Cardiac fibroblast (primary cell): ENCODE data around the gene COMMD6.
A peak's percentile ranks its signal among the peaks of the same experiment; 100 is the strongest.

Experiments
- DNase-seq, 2 donors: peaks; one replicate each; pipeline versions ENCODE4 v3.0.0 to v3.0.0-alpha.2; 2010; ENCODE audit warnings: low read depth in 2 of 2
- H3K4me3 ChIP-seq, 2 donors: replicated peaks in 1 of 2; 1 replicate in 1 of 2; 2 replicates in 1 of 2; pipeline ENCODE4 v1.5.1; 2011; ENCODE audit warnings: low read depth in 2 of 2, low read length in 2 of 2, mild to moderate bottlenecking in 2 of 2, moderate library complexity in 1 of 2
- CTCF ChIP-seq: IDR thresholded peaks from one replicate; pipeline ENCODE4 v1.5.1; 2011; ENCODE audit warnings: low read depth, mild to moderate bottlenecking, low read length, inconsistent platforms

The COMMD6 gene

GRCh38 chr13:75530549-75530961 is 7.1 kb downstream of the COMMD6 start:
- TF ChIP-seq CTCF, result no peak
- no peak for DNase-seq
- H3K4me3 ChIP-seq, result no peak overlapping the region

GRCh38 chr13:75521956-75522355 is 15.7 kb downstream of the COMMD6 start:
- H3K4me3 ChIP-seq, result no peak overlapping the region
- TF ChIP-seq CTCF, result no peak
- DNase-seq, result no peak

GRCh38 chr13:75518439-75519088 is 19.1 kb downstream of the COMMD6 start:
- no peak for TF ChIP-seq CTCF
- DNase-seq, result no peak
- H3K4me3 ChIP-seq, result no peak overlapping the region

DNA sequence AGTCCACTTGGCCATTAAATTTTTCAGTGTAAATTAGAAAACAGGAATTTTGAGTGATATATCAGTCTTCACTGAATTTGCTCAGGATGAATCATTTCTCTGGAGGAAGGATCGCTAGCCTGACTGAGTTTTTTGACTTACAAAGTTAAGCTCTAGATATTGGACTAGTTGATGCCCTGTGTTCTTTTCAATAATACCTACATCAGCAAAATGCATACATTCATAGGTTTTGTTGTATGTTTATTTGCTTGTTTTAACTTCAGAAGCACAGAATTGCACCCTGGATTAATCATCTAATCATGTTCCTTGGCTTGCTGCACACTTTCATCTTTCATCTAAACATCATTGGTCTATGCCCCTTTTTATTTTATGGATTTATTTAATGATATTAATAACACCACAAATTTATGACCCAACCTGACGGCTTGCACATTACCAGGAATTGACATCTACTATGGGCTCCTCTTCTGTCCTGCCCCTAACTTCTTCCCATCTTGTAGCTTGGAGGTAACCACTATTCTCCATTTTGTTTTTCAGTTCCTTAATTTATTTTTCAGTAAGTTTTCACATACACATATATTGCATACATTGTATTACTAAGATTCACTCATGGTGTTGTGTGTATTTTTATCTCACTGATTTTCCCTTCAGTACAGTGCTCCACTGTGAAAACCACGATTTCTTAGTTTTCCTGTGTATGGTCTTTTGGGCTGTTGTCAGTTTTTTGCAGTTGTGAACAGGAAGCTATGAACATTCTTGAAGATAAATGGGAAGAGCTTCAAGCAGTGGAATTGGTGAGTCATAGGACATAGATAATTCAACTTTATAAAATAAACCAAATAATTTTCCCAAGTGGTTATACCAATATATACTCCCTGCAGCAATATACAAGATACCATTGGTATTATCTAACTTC is 23.3 kb downstream of the COMMD6 start:
- no peak for TF ChIP-seq CTCF
- peak; percentile 36 to 54 for DNase-seq
- no peak overlapping the region for H3K4me3 ChIP-seq

GRCh38 chr13:75513271-75513670 is 24.4 kb downstream of the COMMD6 start:
- no peak for TF ChIP-seq CTCF
- H3K4me3 ChIP-seq, result no peak overlapping the region
- DNase-seq, result no peak

GRCh38 chr13:75512253-75512652 is 25.4 kb downstream of the COMMD6 start:
- no peak for TF ChIP-seq CTCF
- no peak for DNase-seq
- H3K4me3 ChIP-seq, result no peak overlapping the region
